GF-D8 (cell line): ENCODE results near the gene CCK.

Source experiments
- DNase-seq: peaks from one replicate; lab custom pipeline; 2025; lab: John Stamatoyannopoulos, UW

Gene CCK

DNA sequence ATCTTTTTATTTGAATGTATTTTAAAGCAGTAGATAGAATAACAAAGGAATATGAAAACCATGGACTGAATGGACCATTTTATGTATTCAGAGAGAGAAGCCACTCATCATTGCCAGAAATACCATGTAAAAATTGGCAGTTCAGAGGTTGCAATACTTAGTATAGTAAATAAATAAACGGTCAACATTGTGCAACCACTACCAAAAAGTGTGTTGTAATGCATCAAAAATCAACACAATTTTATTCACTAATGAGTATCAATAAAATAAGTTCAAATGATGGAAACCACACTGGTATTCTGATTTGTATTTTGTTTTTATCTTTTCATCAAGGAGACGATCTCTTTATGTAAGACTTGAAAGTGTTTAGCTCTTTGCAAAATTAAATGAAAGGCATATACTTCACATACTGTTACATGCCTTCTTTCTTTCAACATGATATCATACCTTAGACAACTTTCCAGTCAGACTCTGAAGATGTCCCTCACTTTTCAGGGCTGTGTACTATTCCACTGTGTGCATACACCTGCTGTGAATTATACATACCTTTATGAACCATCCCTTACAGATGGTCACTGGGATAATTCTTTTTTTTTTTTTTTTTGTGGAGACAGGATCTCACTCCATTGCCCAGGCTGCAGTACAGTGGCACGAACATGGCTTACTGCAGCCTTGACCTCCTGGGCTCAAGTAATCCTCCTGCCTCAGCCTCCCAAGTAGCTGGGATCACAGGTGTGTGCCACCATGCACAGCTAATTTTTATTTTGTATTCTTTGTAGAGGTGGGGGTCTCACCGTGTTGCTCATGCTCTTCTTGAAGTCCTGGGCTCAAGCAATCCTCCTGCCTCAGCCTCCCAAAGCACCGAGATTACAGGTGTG lies 40.3 kb downstream of the CCK start:
- DNase-seq, result no peak

DNA sequence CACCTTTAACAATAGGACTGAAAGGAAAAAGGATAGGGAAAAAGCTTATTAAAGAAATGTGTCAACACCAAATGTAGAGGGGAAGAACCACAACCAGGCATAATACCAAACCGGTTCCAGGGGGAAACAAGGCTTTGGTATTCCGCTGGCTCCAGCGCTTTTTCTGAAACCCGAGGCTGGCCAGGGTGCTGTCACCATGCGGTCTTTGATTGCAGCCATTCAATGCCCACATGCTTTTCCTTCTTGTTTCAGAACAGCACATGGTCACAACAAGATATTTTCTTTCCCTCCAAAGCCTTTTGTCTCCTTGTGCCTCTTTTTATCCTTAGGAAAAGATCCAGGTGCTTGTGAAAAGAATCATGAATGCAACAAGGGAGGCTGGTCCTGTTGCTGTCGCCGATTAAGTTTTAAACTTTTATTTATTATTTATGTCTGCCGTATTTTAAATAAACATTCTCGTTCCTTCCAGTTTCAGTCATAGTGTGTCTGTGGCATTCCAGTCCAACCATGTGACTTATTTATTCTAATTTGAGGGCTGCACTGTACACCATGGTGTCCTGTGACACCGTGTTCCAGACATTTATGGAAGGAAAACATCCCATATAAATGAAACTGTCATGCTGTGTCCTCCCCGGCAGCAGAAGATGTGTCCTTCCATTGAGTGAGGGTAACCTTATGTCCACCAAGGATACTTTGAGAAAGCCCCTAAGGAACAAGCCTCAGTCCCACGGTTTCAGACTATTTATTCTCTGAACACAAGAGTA lies 41.1 kb downstream of the CCK start:
- DNase-seq, result no peak

- DNase-seq, result no peak
These were observed 41.8 kb downstream of the CCK start for GRCh38 chr3:42224178-42224577.

DNA sequence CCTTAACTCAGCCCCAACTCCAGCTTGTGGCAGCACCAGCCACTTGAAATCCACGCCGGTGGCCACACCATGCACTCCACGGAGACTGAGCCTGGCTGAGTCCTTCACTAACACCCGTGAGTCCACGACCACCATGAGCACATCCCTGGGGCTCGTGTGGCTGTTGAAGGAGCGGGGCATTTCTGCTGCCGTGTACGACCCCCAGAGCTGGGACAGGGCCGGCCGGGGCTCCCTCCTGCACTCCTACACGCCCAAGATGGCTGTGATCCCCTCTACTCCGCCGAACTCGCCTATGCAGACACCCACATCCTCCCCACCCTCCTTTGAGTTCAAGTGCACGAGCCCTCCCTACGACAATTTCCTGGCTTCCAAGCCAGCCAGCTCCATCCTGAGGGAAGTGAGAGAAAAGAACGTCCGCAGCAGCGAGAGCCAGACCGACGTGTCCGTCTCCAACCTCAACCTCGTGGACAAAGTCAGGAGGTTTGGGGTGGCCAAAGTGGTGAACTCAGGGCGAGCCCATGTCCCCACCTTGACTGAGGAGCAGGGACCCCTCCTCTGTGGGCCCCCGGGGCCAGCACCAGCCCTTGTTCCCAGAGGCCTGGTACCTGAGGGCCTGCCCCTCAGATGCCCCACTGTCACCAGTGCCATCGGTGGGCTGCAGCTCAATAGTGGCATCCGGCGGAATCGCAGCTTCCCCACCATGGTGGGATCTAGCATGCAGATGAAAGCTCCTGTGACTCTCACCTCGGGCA lies 42.9 kb downstream of the CCK start:
- DNase-seq, result no peak

- DNase-seq, result no peak
These were observed 45.4 kb downstream of the CCK start for GRCh38 chr3:42220436-42221121.

DNA sequence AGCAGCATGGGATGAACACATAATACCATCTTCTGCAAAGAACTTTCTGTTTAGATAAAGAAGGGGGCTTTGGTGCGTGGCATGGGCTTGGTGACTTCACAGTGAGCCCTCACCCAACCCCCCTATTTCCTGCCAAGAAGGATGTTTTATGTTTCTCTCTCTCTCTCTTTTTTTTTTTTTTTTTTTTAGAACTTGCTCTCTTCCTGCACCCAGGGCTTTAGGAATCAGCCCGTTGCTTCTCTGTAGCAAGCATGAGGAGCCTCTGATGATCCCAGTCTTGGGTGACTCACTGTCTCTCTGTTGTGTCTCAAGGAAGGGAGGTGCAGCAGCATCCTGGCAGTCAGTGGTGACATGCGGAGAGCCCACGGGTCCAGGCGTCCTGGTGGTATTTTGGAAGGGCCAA lies 49.1 kb downstream of the CCK start:
- DNase-seq, result no peak

GRCh38 chr3:42216302-42216701 lies 49.7 kb downstream of the CCK start:
- DNase-seq, result no peak

DNA sequence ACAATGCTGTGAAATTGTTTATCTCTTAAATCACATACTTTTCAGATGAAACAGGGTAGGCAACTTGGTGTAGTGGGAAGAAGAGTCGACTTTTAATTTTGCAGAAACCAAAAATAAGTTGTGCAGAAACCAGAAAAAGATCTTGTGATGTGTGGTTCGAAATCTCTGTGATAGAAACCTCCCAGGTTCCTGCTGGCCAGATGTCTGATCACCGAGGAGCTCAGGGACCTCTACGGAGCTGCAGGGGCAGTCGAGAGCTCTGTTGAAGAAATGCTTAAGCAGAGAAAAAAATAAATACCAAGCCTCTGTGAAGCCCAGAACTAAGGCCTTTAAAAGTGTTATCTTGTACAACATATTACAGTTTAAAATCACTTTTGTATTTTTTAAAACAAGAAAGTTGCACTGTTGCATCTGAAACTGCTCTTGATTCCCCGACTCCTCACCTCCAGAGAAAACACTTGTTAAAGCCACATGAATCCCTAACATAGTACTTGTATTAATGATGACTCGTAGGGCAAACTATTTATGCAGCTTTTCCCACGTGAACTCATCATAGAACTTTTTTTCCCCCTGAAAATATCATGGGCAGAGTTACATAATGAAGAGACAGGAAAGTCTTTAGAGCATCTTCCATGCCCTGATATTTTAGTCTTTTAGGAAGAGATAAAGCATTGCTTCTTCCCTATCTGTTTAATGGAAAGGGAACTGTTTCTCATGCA lies 51.3 kb downstream of the CCK start:
- DNase-seq, result no peak

GRCh38 chr3:42214064-42214463 lies 51.9 kb downstream of the CCK start:
- DNase-seq, result no peak

GRCh38 chr3:42213417-42213816 lies 52.6 kb downstream of the CCK start:
- no peak for DNase-seq

- DNase-seq, result no peak
These were observed 55.3 kb downstream of the CCK start for GRCh38 chr3:42210726-42211125.

GRCh38 chr3:42209917-42210316 lies 56.1 kb downstream of the CCK start:
- no peak for DNase-seq
